PC-9 (cell line): ENCODE measurements around the gene CLDN20. TPM values are rescaled to one million over a fixed set of nuclear protein-coding genes. Genes with fewer than 3 reads are reported as not detected.

Source experiments
- BruUV-seq: library from RNA; stranded (reverse); fragments of 400-500 nt; replicated peaks from 2 replicates; lab custom pipeline; 2021; lab: Mats Ljungman, UMichigan
- CTCF ChIA-PET: fragments of 300-600 bp; sonication (Branson Sonifier 250); formaldehyde crosslinking; loops from one replicate; lab custom pipeline; 2022; ENCODE audit warnings: antibody characterized with exemption; lab: Charles Lee
- POLR2A ChIA-PET: fragments of 300-600 bp; sonication (Branson Sonifier 250); formaldehyde crosslinking; loops from one replicate; lab custom pipeline; 2022; ENCODE audit warnings: antibody characterized with exemption; ENCODE audit not compliant: unreplicated experiment; lab: Charles Lee
- DNase-seq, 2 experiments: peaks; one replicate each; pipeline versions ENCODE4 v3.0.0 to v3.0.0-alpha.2; 2015 to 2022; ENCODE audit warnings: mixed read lengths in 1 of 2
- H2AFZ ChIP-seq: fragments of 200-600 bp; sonication (generic); 2 replicates; pipeline ENCODE4 v1.8.1; 2017; ENCODE audit warnings: antibody characterized with exemption
- H3F3A ChIP-seq: fragments of 200-600 bp; sonication (generic); 2 replicates; pipeline ENCODE4 v1.8.1; 2017; ENCODE audit warnings: antibody characterized with exemption, mild to moderate bottlenecking, low read depth; ENCODE audit not compliant: insufficient read depth
- H3K27ac ChIP-seq: fragments of 200-600 bp; sonication (generic); 2 replicates; pipeline ENCODE4 v1.6.1; 2016; ENCODE audit warnings: mixed run types
- H3K27me3 ChIP-seq: fragments of 200-600 bp; sonication (generic); 2 replicates; pipeline ENCODE4 v1.6.1; 2016; ENCODE audit warnings: low read depth, mixed run types; ENCODE audit not compliant: insufficient read depth
- H3K36me3 ChIP-seq: fragments of 200-600 bp; sonication (generic); 2 replicates; pipeline ENCODE4 v1.6.1; 2016; ENCODE audit warnings: low read depth, mixed run types
- H3K4me1 ChIP-seq: fragments of 200-600 bp; sonication (generic); replicated peaks from 2 replicates; pipeline ENCODE4 v1.6.1; 2016; ENCODE audit warnings: mixed run types; ENCODE audit not compliant: insufficient read depth
- H3K4me2 ChIP-seq: fragments of 200-600 bp; sonication (generic); 2 replicates; pipeline ENCODE4 v1.6.1; 2017; ENCODE audit warnings: mixed run types
- H3K4me3 ChIP-seq: fragments of 200-600 bp; sonication (generic); 2 replicates; pipeline ENCODE4 v1.6.1; 2016; ENCODE audit warnings: mixed run types
- H3K79me2 ChIP-seq: fragments of 200-600 bp; sonication (generic); 2 replicates; pipeline ENCODE4 v1.6.1; 2017; ENCODE audit warnings: low read depth, mixed run types
- H3K9me2 ChIP-seq: fragments of 200-600 bp; sonication (generic); 2 replicates; pipeline ENCODE4 v1.8.1; 2017; ENCODE audit warnings: mild to moderate bottlenecking; ENCODE audit not compliant: insufficient read depth
- H3K9me3 ChIP-seq: fragments of 200-600 bp; sonication (generic); 2 replicates; pipeline ENCODE4 v1.8.1; 2016; ENCODE audit warnings: low read depth; ENCODE audit not compliant: insufficient read depth
- H4K20me1 ChIP-seq: fragments of 200-600 bp; sonication (generic); 2 replicates; pipeline ENCODE4 v1.8.1; 2017; ENCODE audit not compliant: insufficient read depth
- CTCF ChIP-seq: fragments of 200-600 bp; sonication (generic); conservative IDR thresholded peaks from 2 replicates; pipeline ENCODE4 v1.6.1; 2017; ENCODE audit warnings: mixed run types, antibody characterized with exemption, mild to moderate bottlenecking, moderate library complexity
- EZH2 ChIP-seq: fragments of 200-600 bp; sonication (generic); IDR thresholded peaks from 2 replicates; pipeline ENCODE4 v1.8.0; 2017; ENCODE audit warnings: antibody characterized with exemption, low read depth
- intact Hi-C: fragments of 100-400 bp; cut with micrococcal nuclease; formaldehyde crosslinking; loops from one replicate; pipeline ENCODE4 v1.10.0; 2022; ENCODE audit not compliant: unreplicated experiment
- total RNA-seq: library from RNA; stranded (reverse); gene quantifications from 2 replicates; pipeline ENCODE4 v1.2.3, GENCODE V29; 2021

The CLDN20 gene
- total RNA-seq, 1 experiment from 2014 or later: not detected

- intact Hi-C loops: no loop called here
- H3K4me2 ChIP-seq: no peak overlapping the region
- DNase-seq: no peak
- H3K9me3 ChIP-seq: no peaks in the 10 kb centered on the region
- H3K4me1 ChIP-seq: no peaks in the 10 kb centered on the region
- CTCF ChIA-PET: no interaction called here
- no peaks in the 10 kb centered on the region for H3K79me2 ChIP-seq
- no peak for TF ChIP-seq CTCF
- TF ChIP-seq EZH2: no peak
- H2AFZ ChIP-seq: no peak overlapping the region
- POLR2A ChIA-PET: no interaction called here
- no peak overlapping the region for H3K27ac ChIP-seq
- no peaks in the 10 kb centered on the region for H3K27me3 ChIP-seq
- no TSS peak for BruUV-seq
- H3K9me2 ChIP-seq: no peaks in the 10 kb centered on the region
- H4K20me1 ChIP-seq: no peaks in the 10 kb centered on the region
- peaks cover 2% of the 10 kb centered on the region for H3K36me3 ChIP-seq
- no peaks in the 10 kb centered on the region for H3F3A ChIP-seq
- H3K4me3 ChIP-seq: no peak overlapping the region
Measured at GRCh38 chr6:155261111-155261900, 2.5 kb upstream of the CLDN20 start.

- Histone ChIP-seq H3K27ac (no peak overlapping the region), H4K20me1 (no peaks in the 10 kb centered on the region), H3K79me2 (no peaks in the 10 kb centered on the region), H3K4me3 (no peak overlapping the region), H3K36me3 (no peaks in the 10 kb centered on the region; the same call in 1 of the 2 replicates), H3K4me2 (no peak overlapping the region), H3K9me2 (no peaks in the 10 kb centered on the region), H3K27me3 (no peaks in the 10 kb centered on the region), H3K4me1 (no peaks in the 10 kb centered on the region), H3F3A (no peaks in the 10 kb centered on the region), H2AFZ (no peak overlapping the region), H3K9me3 (no peaks in the 10 kb centered on the region)
- ChIA-PET CTCF (no interaction called here), POLR2A (no interaction called here)
- intact Hi-C loops: no loop called here
- no peak for DNase-seq
- BruUV-seq: no TSS peak
- TF ChIP-seq CTCF: no peak
- TF ChIP-seq EZH2: no peak
Measured at GRCh38 chr6:155262655-155263054, 1.2 kb upstream of the CLDN20 start.

- BruUV-seq: no TSS peak
- Histone ChIP-seq H2AFZ (no peak overlapping the region), H3K79me2 (no peaks in the 10 kb centered on the region), H3K36me3 (no peaks in the 10 kb centered on the region; the same call in 1 of the 2 replicates), H3K9me2 (no peaks in the 10 kb centered on the region), H3K4me1 (no peaks in the 10 kb centered on the region), H4K20me1 (no peaks in the 10 kb centered on the region), H3K27me3 (no peaks in the 10 kb centered on the region), H3K4me3 (no peak overlapping the region), H3F3A (no peaks in the 10 kb centered on the region), H3K4me2 (no peak overlapping the region), H3K27ac (no peak overlapping the region), H3K9me3 (no peaks in the 10 kb centered on the region)
- TF ChIP-seq EZH2 (no peak), CTCF (no peak)
- no peak for DNase-seq
- CTCF ChIA-PET: no interaction called here
- intact Hi-C loops: loop anchor here (5.0 kb wide), 1 partner anchor 88 kb away; no protein-coding TSS in a partner anchor
- POLR2A ChIA-PET: no interaction called here
Measured at GRCh38 chr6:155264693-155265320, 994 bp downstream of the CLDN20 start.
